ENCODE measurements around the gene CDC73. TPM values are rescaled to one million over a fixed set of nuclear protein-coding genes. Genes with fewer than 3 reads are reported as not detected.

Gene CDC73
- total and polyA plus RNA-seq, 10 of the 15 experiments (the other 5 are each of a cell fraction or from before 2014, with no cell fraction given), result 10.6 to 43.4 (median 21.7) TPM

GRCh38 chr1:193283016-193283415 lies 161.2 kb downstream of the CDC73 start:
- POLR2A ChIA-PET, result no interaction called here
- no TSS peak for BruUV-seq (replicated peaks)
- 95% methylated on average over 1 of the region's 1 CpG for WGBS (ENCODE audit: insufficient coverage, insufficient replicate concordance, low lambda C conversion rate, missing lambda C conversion rate)

More at GRCh38 chr1:193283016-193283415, 161.2 kb downstream of the CDC73 start:
- Histone ChIP-seq H3K27ac (ENCODE audit: control insufficient read depth, insufficient read depth) (no peak overlapping the region), H3K36me3 (ENCODE audit: control insufficient read depth in 2 of 2, insufficient read depth in 2 of 2, low read length in 1 of 2) (no peaks in the 10 kb centered on the region), H3K9me3 (replicated peaks; ENCODE audit: control insufficient read depth, insufficient read depth, low read length) (no peaks in the 10 kb centered on the region), H2AFZ (ENCODE audit: control insufficient read depth, low read depth, low read length) (no peak overlapping the region), H3K4me1 (ENCODE audit: control insufficient read depth, insufficient read depth, low read length) (no peaks in the 10 kb centered on the region), H4K20me1 (ENCODE audit: control insufficient read depth, insufficient read depth) (no peaks in the 10 kb centered on the region), H3K79me2 (ENCODE audit: control insufficient read depth, insufficient read depth, low read length) (no peaks in the 10 kb centered on the region), H3K9ac (ENCODE audit: control insufficient read depth, insufficient read depth, low read length) (no peak overlapping the region), H3K4me3 (no peak overlapping the region), H3K27me3 (replicated peaks in 1 of 2; ENCODE audit: control insufficient read depth in 2 of 2, insufficient read depth in 2 of 2, low read length in 1 of 2) (no peaks in the 10 kb centered on the region), H3K4me2 (ENCODE audit: control insufficient read depth, insufficient read depth) (no peak overlapping the region)
- intact Hi-C loops (cut with micrococcal nuclease; ENCODE audit: unreplicated experiment) (no loop called here), in situ Hi-C loops (cut with MboI) (no loop called here)
- ATAC-seq (peak; percentile 30), FAIRE-seq (no peak), DNase-seq (ENCODE audit: low read depth, low spot score) (no peak)
- ChIA-PET SMC1A (ENCODE audit: uncharacterized antibody, unreplicated experiment) (interaction anchor here (0.9 kb wide), 1 partner anchor 8 kb away, joined by 3 read pairs; no protein-coding TSS in a partner anchor), RAD21 (ENCODE audit: unreplicated experiment) (interaction anchor here (1.3 kb wide), 1 partner anchor 98 kb away, joined by 4 read pairs; no protein-coding TSS in a partner anchor), CTCF (interaction anchor here (1.2 kb wide), 1 partner anchor 98 kb away, joined by 3 read pairs; no protein-coding TSS in a partner anchor)
- no peak for TF ChIP-seq RCOR1 (conservative IDR thresholded peaks at IDR 0.05; ENCODE audit: low read depth, low read length)
- TF ChIP-seq RELA (IDR thresholded peaks at IDR 0.05; ENCODE audit: borderline replicate concordance, partially characterized antibody), result no peak
- no peak for TF ChIP-seq IRF5 (IDR thresholded peaks at IDR 0.05; ENCODE audit: borderline replicate concordance)
- TF ChIP-seq ZNF207 (IDR thresholded peaks at IDR 0.05; ENCODE audit: borderline replicate concordance), result no peak
- no peak for TF ChIP-seq RUNX3 (IDR thresholded peaks at IDR 0.05; ENCODE audit: low read length)
- no peak for TF ChIP-seq ATF2 (IDR thresholded peaks at IDR 0.05; ENCODE audit: low read length)
- no peak for TF ChIP-seq GABPA (IDR thresholded peaks at IDR 0.05; ENCODE audit: low read depth)
